ENCODE results near the gene RAB10.
"Not testable (repeated sequence)": the region's sequence is repeated elsewhere in the genome, so short reads cannot be mapped to it uniquely, and the experiment has no call there.

RAB10 gene

DNA sequence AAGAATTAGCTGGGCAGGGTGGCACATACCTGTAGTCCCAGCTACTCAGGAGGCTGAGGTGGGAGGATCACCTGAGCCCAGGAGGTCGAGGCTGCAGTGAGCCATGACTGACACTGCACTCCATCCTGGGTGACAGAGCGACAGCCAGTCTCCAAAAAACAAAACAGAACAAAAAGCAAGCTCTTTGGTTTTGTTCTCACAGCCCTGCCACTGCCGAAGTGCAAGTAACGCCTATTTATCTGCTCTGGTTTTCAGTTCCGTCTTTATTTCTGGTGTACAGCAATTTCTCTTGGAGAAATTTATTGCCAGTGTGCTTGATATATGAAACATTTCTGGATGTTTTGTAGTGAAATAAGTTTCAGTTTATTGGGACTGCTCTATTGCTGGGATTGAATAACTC is 61.9 kb downstream of the RAB10 start:
- TF ChIP-seq, protein P1, sequence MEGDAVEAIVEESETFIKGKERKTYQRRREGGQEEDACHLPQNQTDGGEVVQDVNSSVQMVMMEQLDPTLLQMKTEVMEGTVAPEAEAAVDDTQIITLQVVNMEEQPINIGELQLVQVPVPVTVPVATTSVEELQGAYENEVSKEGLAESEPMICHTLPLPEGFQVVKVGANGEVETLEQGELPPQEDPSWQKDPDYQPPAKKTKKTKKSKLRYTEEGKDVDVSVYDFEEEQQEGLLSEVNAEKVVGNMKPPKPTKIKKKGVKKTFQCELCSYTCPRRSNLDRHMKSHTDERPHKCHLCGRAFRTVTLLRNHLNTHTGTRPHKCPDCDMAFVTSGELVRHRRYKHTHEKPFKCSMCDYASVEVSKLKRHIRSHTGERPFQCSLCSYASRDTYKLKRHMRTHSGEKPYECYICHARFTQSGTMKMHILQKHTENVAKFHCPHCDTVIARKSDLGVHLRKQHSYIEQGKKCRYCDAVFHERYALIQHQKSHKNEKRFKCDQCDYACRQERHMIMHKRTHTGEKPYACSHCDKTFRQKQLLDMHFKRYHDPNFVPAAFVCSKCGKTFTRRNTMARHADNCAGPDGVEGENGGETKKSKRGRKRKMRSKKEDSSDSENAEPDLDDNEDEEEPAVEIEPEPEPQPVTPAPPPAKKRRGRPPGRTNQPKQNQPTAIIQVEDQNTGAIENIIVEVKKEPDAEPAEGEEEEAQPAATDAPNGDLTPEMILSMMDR (IDR thresholded peaks at IDR 0.05; ENCODE audit: insufficient read depth, low read length, poor library complexity, severe bottlenecking) = no peak
- no peak for DNase-seq (ENCODE audit: extremely low read depth, insufficient read length)
- no peak overlapping the region for H3K4me3 ChIP-seq (replicated peaks; ENCODE audit: low read depth, low read length)
- H3K36me3 ChIP-seq (ENCODE audit: control insufficient read depth, insufficient read depth, low read length) = no peaks in the 10 kb centered on the region
- no peaks in the 10 kb centered on the region for H3K27me3 ChIP-seq (replicated peaks; ENCODE audit: control insufficient read depth, insufficient read depth, low read length)

GRCh38 chr2:26099933-26100332 is 66.0 kb downstream of the RAB10 start:
- TF ChIP-seq, protein P1 (IDR thresholded peaks at IDR 0.05; ENCODE audit: insufficient read depth, low read length, poor library complexity, severe bottlenecking) = no peak
- Histone ChIP-seq H3K36me3 (ENCODE audit: control insufficient read depth, insufficient read depth, low read length) (no peaks in the 10 kb centered on the region), H3K27me3 (replicated peaks; ENCODE audit: control insufficient read depth, insufficient read depth, low read length) (no peaks in the 10 kb centered on the region), H3K4me3 (replicated peaks; ENCODE audit: low read depth, low read length) (no peak overlapping the region)
- no peak for DNase-seq (ENCODE audit: extremely low read depth, insufficient read length)

- H3K4me3 ChIP-seq (replicated peaks; ENCODE audit: low read depth, low read length) = no peak overlapping the region
- TF ChIP-seq, protein P1 (IDR thresholded peaks at IDR 0.05; ENCODE audit: insufficient read depth, low read length, poor library complexity, severe bottlenecking) = no peak
- H3K27me3 ChIP-seq (replicated peaks; ENCODE audit: control insufficient read depth, insufficient read depth, low read length) = no peaks in the 10 kb centered on the region
- H3K36me3 ChIP-seq (ENCODE audit: control insufficient read depth, insufficient read depth, low read length) = no peaks in the 10 kb centered on the region
- no peak for DNase-seq (ENCODE audit: extremely low read depth, insufficient read length)
Measured at GRCh38 chr2:26100384-26100783, 66.5 kb downstream of the RAB10 start.

GRCh38 chr2:26103752-26104151 is 69.9 kb downstream of the RAB10 start:
- H3K36me3 ChIP-seq (ENCODE audit: control insufficient read depth, insufficient read depth, low read length) = no peaks in the 10 kb centered on the region

GRCh38 chr2:26108701-26109100 is 74.8 kb downstream of the RAB10 start:
- not testable (repeated sequence) for H3K36me3 ChIP-seq (ENCODE audit: control insufficient read depth, insufficient read depth, low read length)

More at GRCh38 chr2:26103752-26104151, 69.9 kb downstream of the RAB10 start:
- TF ChIP-seq, protein P1 (IDR thresholded peaks at IDR 0.05; ENCODE audit: insufficient read depth, low read length, poor library complexity, severe bottlenecking) = no peak
- DNase-seq (ENCODE audit: extremely low read depth, insufficient read length) = no peak
- Histone ChIP-seq H3K27me3 (replicated peaks; ENCODE audit: control insufficient read depth, insufficient read depth, low read length) (no peaks in the 10 kb centered on the region), H3K4me3 (replicated peaks; ENCODE audit: low read depth, low read length) (no peak overlapping the region)

DNA sequence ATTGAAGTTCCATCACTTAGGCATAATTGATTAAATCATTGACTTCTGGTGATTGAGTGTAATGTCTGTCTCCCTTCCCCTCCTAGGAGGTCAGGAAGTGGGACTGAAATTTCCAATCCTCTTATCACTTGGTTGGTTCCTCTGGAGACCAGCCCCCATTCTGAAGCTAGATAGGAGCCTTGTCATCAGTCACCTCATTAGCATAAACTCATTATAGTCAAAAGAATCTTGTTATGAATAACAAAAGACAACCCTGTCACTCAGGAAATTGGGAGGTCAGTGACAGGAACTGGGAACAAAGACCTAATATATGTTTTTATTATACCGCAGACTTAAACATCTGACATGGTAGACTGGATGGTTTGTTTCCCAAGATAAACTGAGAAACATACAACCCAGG is 78.3 kb downstream of the RAB10 start:
- TF ChIP-seq, protein P1 (IDR thresholded peaks at IDR 0.05; ENCODE audit: insufficient read depth, low read length, poor library complexity, severe bottlenecking) = no peak
- no peak overlapping the region for H3K4me3 ChIP-seq (replicated peaks; ENCODE audit: low read depth, low read length)
- H3K36me3 ChIP-seq (ENCODE audit: control insufficient read depth, insufficient read depth, low read length) = peaks cover 4% of the 10 kb centered on the region
- no peak for DNase-seq (ENCODE audit: extremely low read depth, insufficient read length)
- no peaks in the 10 kb centered on the region for H3K27me3 ChIP-seq (replicated peaks; ENCODE audit: control insufficient read depth, insufficient read depth, low read length)

More at GRCh38 chr2:26108701-26109100, 74.8 kb downstream of the RAB10 start:
- H3K27me3 ChIP-seq (replicated peaks; ENCODE audit: control insufficient read depth, insufficient read depth, low read length); H3K4me3 ChIP-seq (replicated peaks; ENCODE audit: low read depth, low read length); DNase-seq (ENCODE audit: extremely low read depth, insufficient read length): not testable (repeated sequence)
